Lung (tissue), 12 donors: Measurements from ENCODE around the gene BRI3BP. TPM values are rescaled to one million over a fixed set of nuclear protein-coding genes. Genes with fewer than 3 reads are reported as not detected.

Source experiments
- ATAC-seq: fragments of 200-7000 bp; cut with Tn5 transposase; one replicate; pipeline ENCODE4 v1.9.1; 2020; ENCODE audit warnings: moderate number of reproducible peaks; ENCODE audit not compliant: insufficient read depth, low FRiP score
- DNase-seq, 3 donors: peaks; one replicate each; pipeline ENCODE4 v3.0.0-alpha.2; 2013 to 2017
- H3K27ac ChIP-seq, 2 donors: one replicate each; pipeline ENCODE4 v1.5.1; 2013; ENCODE audit warnings: mild to moderate bottlenecking in 2 of 2, moderate library complexity in 2 of 2, control low read depth in 1 of 2, inconsistent platforms in 1 of 2, low read depth in 1 of 2, low read length in 1 of 2
- H3K27me3 ChIP-seq, 3 donors: one replicate each; pipeline ENCODE4 v1.5.1; 2013; ENCODE audit warnings: low read length in 2 of 3; ENCODE audit not compliant: control insufficient read depth in 3 of 3, insufficient read depth in 3 of 3
- H3K36me3 ChIP-seq, 4 donors: one replicate each; pipeline ENCODE4 v1.5.1; 2013; ENCODE audit warnings: low read length in 4 of 4, mild to moderate bottlenecking in 1 of 4, moderate library complexity in 1 of 4; ENCODE audit not compliant: control insufficient read depth in 4 of 4, insufficient read depth in 4 of 4
- H3K4me1 ChIP-seq, 5 donors: one replicate each; pipeline ENCODE4 v1.5.1; 2013; ENCODE audit warnings: low read length in 5 of 5, mild to moderate bottlenecking in 2 of 5, moderate library complexity in 1 of 5; ENCODE audit not compliant: control insufficient read depth in 5 of 5, insufficient read depth in 5 of 5
- H3K4me3 ChIP-seq: one replicate; pipeline ENCODE4 v1.5.1; 2013; ENCODE audit warnings: mild to moderate bottlenecking, control low read depth, moderate library complexity
- H3K9ac ChIP-seq, 2 donors: one replicate each; pipeline ENCODE4 v1.5.1; 2013; ENCODE audit warnings: low read length in 2 of 2, control low read depth in 1 of 2; ENCODE audit not compliant: insufficient read depth in 1 of 2
- H3K9me3 ChIP-seq, 4 donors: one replicate each; pipeline ENCODE4 v1.5.1; 2013; ENCODE audit warnings: low read length in 3 of 4, mild to moderate bottlenecking in 1 of 4, moderate library complexity in 1 of 4; ENCODE audit not compliant: control insufficient read depth in 4 of 4, insufficient read depth in 3 of 4
- CTCF ChIP-seq: IDR thresholded peaks from 2 replicates; pipeline ENCODE4 v1.5.1; 2012; ENCODE audit warnings: mild to moderate bottlenecking; ENCODE audit errors: control extremely low read depth, extremely low read depth
- WGBS, 2 donors: extraction: QIAGEN DNeasy Blood & Tissue Kit; methylation state at CpG; one replicate each; pipeline ENCODE4 v1.1.7; 2013; 5-methylcytosine and 5-hydroxymethylcytosine counted together
- polyA plus RNA-seq, 2 donors: library from polyadenylated mRNA; stranded (reverse); fragments of 200-250 nt; gene quantifications; one replicate each; pipeline ENCODE4 v1.2.1, GENCODE V29; 2013
- total RNA-seq, 2 donors: library from RNA; depleted of rRNA in 1 of 2; stranded (reverse); fragments of >200 nt in 1 of 2; gene quantifications; one replicate each; pipeline ENCODE4 v1.2.1, GENCODE V29; 2014 to 2021
- donor health status: control.
- donor health status: control.
- donor health status: Bipolar disorder and iron deficiency.
- donor health status: healthy.
- donor health status: DM: yes; HTN: yes; CAD: no.

BRI3BP gene
- total and polyA plus RNA-seq, 4 donors = 2.3 to 9.5 (median 5.5) TPM

- 96 to 98% methylated on average over 4 of the region's 4 CpGs for WGBS, 2 donors
- DNase-seq (no peak), ATAC-seq (no peak)
- no peak for TF ChIP-seq CTCF
- H3K27me3 ChIP-seq = no peaks in the 10 kb centered on the region
- H3K4me3 ChIP-seq = no peak overlapping the region
- no peak overlapping the region for H3K9ac ChIP-seq
- H3K4me1 ChIP-seq = no peaks in the 10 kb centered on the region
- peaks cover 9 to 47% (median 16%) of the 10 kb centered on the region in 4 donors for H3K36me3 ChIP-seq
- H3K9me3 ChIP-seq = no peaks in the 10 kb centered on the region
- no peak overlapping the region for H3K27ac ChIP-seq
Observed at GRCh38 chr12:124954771-124955170, 38.7 kb upstream of the BRI3BP start.

- Histone ChIP-seq H3K36me3 (peaks cover 8 to 47% (median 12%) of the 10 kb centered on the region in 4 donors), H3K9ac (no peak overlapping the region), H3K4me1 (no peaks in the 10 kb centered on the region), H3K27ac (no peak overlapping the region), H3K27me3 (no peaks in the 10 kb centered on the region), H3K4me3 (no peak overlapping the region), H3K9me3 (no peaks in the 10 kb centered on the region)
- ATAC-seq (no peak), DNase-seq (no peak)
- no peak for TF ChIP-seq CTCF
- 92 to 96% methylated on average over 16 of the region's 16 CpGs for WGBS, 2 donors
Observed at GRCh38 chr12:124956571-124956970, 36.9 kb upstream of the BRI3BP start.

GRCh38 chr12:124961055-124961454 is 32.4 kb upstream of the BRI3BP start:
- ATAC-seq (no peak), DNase-seq (no peak)
- Histone ChIP-seq H3K27ac (no peak overlapping the region), H3K9ac (no peak overlapping the region), H3K4me3 (no peak overlapping the region), H3K9me3 (no peaks in the 10 kb centered on the region), H3K27me3 (no peaks in the 10 kb centered on the region), H3K4me1 (no peaks in the 10 kb centered on the region), H3K36me3 (peaks cover 6 to 56% (median 16%) of the 10 kb centered on the region in 4 donors)
- no peak for TF ChIP-seq CTCF
- 89 to 91% methylated on average over 23 to 29 of the region's 29 CpGs for WGBS, 2 donors

DNA sequence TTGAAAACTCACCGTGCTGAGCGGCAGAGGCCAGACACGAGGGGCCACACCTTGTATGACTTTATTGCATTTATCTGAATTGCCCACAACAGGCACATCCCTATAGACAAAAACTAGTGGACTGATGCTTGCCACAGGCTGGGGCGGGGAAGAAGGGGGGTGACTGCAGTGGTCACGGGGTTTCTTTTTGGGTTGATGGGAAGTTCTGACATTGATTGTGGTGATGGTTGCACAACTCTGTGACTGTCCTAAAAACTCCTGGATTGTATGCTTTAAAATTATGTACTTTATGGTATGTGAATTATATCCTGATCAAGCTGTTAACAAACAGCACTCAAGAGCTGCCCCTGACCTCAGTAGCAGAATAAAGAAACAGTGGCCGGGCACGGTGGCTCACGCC is 30.2 kb upstream of the BRI3BP start:
- H3K36me3 ChIP-seq = peaks cover 6 to 58% (median 23%) of the 10 kb centered on the region in 4 donors
- H3K4me1 ChIP-seq = no peaks in the 10 kb centered on the region
- H3K9me3 ChIP-seq = no peaks in the 10 kb centered on the region
- ATAC-seq = no peak
- no peak for TF ChIP-seq CTCF
- H3K4me3 ChIP-seq = no peak overlapping the region
- 74 to 94% methylated on average over 8 of the region's 8 CpGs for WGBS, 2 donors
- H3K27ac ChIP-seq = no peak overlapping the region
- DNase-seq = no peak
- no peak overlapping the region for H3K9ac ChIP-seq
- no peaks in the 10 kb centered on the region for H3K27me3 ChIP-seq
